Gastroesophageal sphincter (tissue), 4 donors: Measurements from ENCODE around the gene AKAP6. TPM values are rescaled to one million over a fixed set of nuclear protein-coding genes. Genes with fewer than 3 reads are reported as not detected.
"Not testable (repeated sequence)": the region's sequence is repeated elsewhere in the genome, so short reads cannot be mapped to it uniquely, and the experiment has no call there.

ENCODE experiments used
- ATAC-seq: fragments of 150-250 bp; one replicate; pipeline ENCODE4 v1.9.1; 2016; ENCODE audit warnings: mild to moderate bottlenecking, moderate library complexity
- H3K27ac ChIP-seq, 4 donors: fragments of 200-600 bp; sonication (generic) in 3 of 4; 1 replicate in 3 of 4; 2 replicates in 1 of 4; pipeline ENCODE4 v1.5.1; 2016 to 2019
- H3K27me3 ChIP-seq: fragments of 200-600 bp; sonication (generic); one replicate; pipeline ENCODE4 v1.5.1; 2019
- H3K36me3 ChIP-seq, 2 donors: fragments of 200-600 bp; sonication (generic); one replicate each; pipeline ENCODE4 v1.5.1; 2019; ENCODE audit warnings: control low read depth in 1 of 2
- H3K4me1 ChIP-seq, 3 donors: fragments of 200-600 bp; sonication (generic); 1 replicate in 2 of 3; 2 replicates in 1 of 3; pipeline ENCODE4 v1.5.1; 2016 to 2019; ENCODE audit warnings: control low read depth in 2 of 3
- H3K4me3 ChIP-seq, 2 donors: fragments of 200-600 bp; sonication (generic); one replicate each; pipeline ENCODE4 v1.5.1; 2019; ENCODE audit warnings: mild to moderate bottlenecking in 1 of 2, moderate library complexity in 1 of 2
- H3K9me3 ChIP-seq, 3 donors: fragments of 200-600 bp; sonication (generic); one replicate each; pipeline ENCODE4 v1.5.1; 2017 to 2019; ENCODE audit warnings: control low read depth in 2 of 3
- CTCF ChIP-seq, 4 experiments: fragments of 200-600 bp in 2 of 4; fragments of 450-650 bp in 2 of 4; sonication (generic) in 1 of 4; IDR thresholded peaks; one replicate each; pipeline ENCODE4 v1.5.1; 2017 to 2019; ENCODE audit warnings: antibody characterized with exemption in 4 of 4, mild to moderate bottlenecking in 2 of 4, moderate library complexity in 2 of 4
- EP300 ChIP-seq: sonication (generic); formaldehyde crosslinking; IDR thresholded peaks from one replicate; pipeline ENCODE4 v1.6.1; 2017; ENCODE audit warnings: antibody characterized with exemption, mild to moderate bottlenecking
- POLR2A ChIP-seq, 2 donors: fragments of 450-650 bp; IDR thresholded peaks; one replicate each; pipeline ENCODE4 v1.6.1; 2017; ENCODE audit warnings: antibody characterized with exemption in 2 of 2, mild to moderate bottlenecking in 2 of 2, moderate library complexity in 1 of 2
- POLR2AphosphoS5 ChIP-seq: sonication (generic); formaldehyde crosslinking; IDR thresholded peaks from one replicate; pipeline ENCODE4 v1.6.1; 2017; ENCODE audit warnings: antibody characterized with exemption
- WGBS, 2 donors: methylation state at CpG; one replicate each; pipeline ENCODE4 v1.1.5; 2018; ENCODE audit warnings: low coverage in 1 of 2; 5-methylcytosine and 5-hydroxymethylcytosine counted together
- total RNA-seq, 4 donors: library from RNA; depleted of rRNA; stranded (reverse); fragments of >200 nt; gene quantifications; one replicate each; pipeline ENCODE4 v1.1.0, GENCODE V29; 2016

Gene AKAP6
- total RNA-seq, 4 donors from 2014 or later: 33.1 to 65.4 (median 45.0) TPM

GRCh38 chr14:32785585-32785984, 456.5 kb downstream of the AKAP6 start:
- H3K36me3 ChIP-seq: peaks cover 0 to 11% of the 10 kb centered on the region in 2 donors
- TF ChIP-seq CTCF (IDR thresholded peaks at IDR 0.05) (no peak), EP300 (no peak), POLR2A (IDR thresholded peaks at IDR 0.05) (no peak), POLR2AphosphoS5 (no peak)
- no peak overlapping the region for H3K27ac ChIP-seq
- no peaks in the 10 kb centered on the region for H3K27me3 ChIP-seq
- 57 to 66% methylated on average over 4 of the region's 4 CpGs for WGBS, 2 donors
- H3K4me3 ChIP-seq: no peak overlapping the region
- H3K4me1 ChIP-seq: no peaks in the 10 kb centered on the region
- H3K9me3 ChIP-seq: no peaks in the 10 kb centered on the region
- ATAC-seq: no peak

- no peak overlapping the region for H3K4me3 ChIP-seq
- no peaks in the 10 kb centered on the region for H3K4me1 ChIP-seq
- no peak for ATAC-seq
- H3K27me3 ChIP-seq: no peaks in the 10 kb centered on the region
- no peaks in the 10 kb centered on the region for H3K9me3 ChIP-seq
- no peak overlapping the region for H3K27ac ChIP-seq
- H3K36me3 ChIP-seq: peaks cover 0 to 11% of the 10 kb centered on the region in 2 donors
- TF ChIP-seq EP300: no peak
- no peak for TF ChIP-seq POLR2AphosphoS5
- no peak for TF ChIP-seq POLR2A (IDR thresholded peaks at IDR 0.05)
- TF ChIP-seq CTCF (IDR thresholded peaks at IDR 0.05): no peak
- WGBS, 2 donors: 82 to 86% methylated on average over 3 of the region's 3 CpGs
Measured at GRCh38 chr14:32786886-32787285, 457.8 kb downstream of the AKAP6 start.

- H3K4me1 ChIP-seq, H3K27ac ChIP-seq, H3K27me3 ChIP-seq, ATAC-seq, H3K4me3 ChIP-seq, H3K9me3 ChIP-seq: not testable (repeated sequence)
- peaks cover 0 to 11% of the 10 kb centered on the region in 2 donors for H3K36me3 ChIP-seq
Measured at GRCh38 chr14:32793033-32793432, 463.9 kb downstream of the AKAP6 start.

GRCh38 chr14:32800320-32800719, 471.2 kb downstream of the AKAP6 start:
- 94 to 100% methylated on average over 1 of the region's 1 CpG for WGBS, 2 donors
- H3K36me3 ChIP-seq: peaks cover 0 to 9% of the 10 kb centered on the region in 2 donors
- no peak for ATAC-seq
- no peaks in the 10 kb centered on the region for H3K27me3 ChIP-seq
- no peak overlapping the region for H3K27ac ChIP-seq
- H3K4me3 ChIP-seq: no peak overlapping the region
- no peaks in the 10 kb centered on the region for H3K4me1 ChIP-seq
- peaks cover 0 to 36% (median 0%) of the 10 kb centered on the region in 3 donors for H3K9me3 ChIP-seq
- TF ChIP-seq EP300: no peak
- no peak for TF ChIP-seq POLR2A (IDR thresholded peaks at IDR 0.05)
- TF ChIP-seq CTCF (IDR thresholded peaks at IDR 0.05): no peak
- no peak for TF ChIP-seq POLR2AphosphoS5

- TF ChIP-seq EP300: no peak
- TF ChIP-seq POLR2AphosphoS5: no peak
- TF ChIP-seq POLR2A (IDR thresholded peaks at IDR 0.05): no peak
- no peak for TF ChIP-seq CTCF (IDR thresholded peaks at IDR 0.05)
- Histone ChIP-seq H3K9me3 (peaks cover 0 to 34% (median 0%) of the 10 kb centered on the region in 3 donors), H3K4me1 (no peaks in the 10 kb centered on the region), H3K27me3 (no peaks in the 10 kb centered on the region), H3K36me3 (peaks cover 0 to 9% of the 10 kb centered on the region in 2 donors), H3K4me3 (no peak overlapping the region), H3K27ac (no peak overlapping the region)
- 73 to 77% methylated on average over 1 of the region's 1 CpG for whole genome bisulfite sequencing, 2 donors
- no peak for ATAC-seq
Measured at GRCh38 chr14:32802295-32802694, 473.2 kb downstream of the AKAP6 start.
